GM12878 (cell line): ENCODE data around the gene ANXA3.

Experiments
- CBFB ChIP-seq: IDR thresholded peaks from 2 replicates; pipeline ENCODE4 v1.6.1; 2016; ENCODE audit warnings: antibody characterized with exemption, low read depth
- CTCF ChIP-seq, 3 experiments: IDR thresholded peaks in 2 of 3; conservative IDR thresholded peaks in 1 of 3; 2 replicates each; pipeline ENCODE4 v1.5.1; 2011; ENCODE audit warnings: low read depth in 3 of 3, low read length in 3 of 3, mild to moderate bottlenecking in 3 of 3, control low read depth in 2 of 3, moderate library complexity in 2 of 3, inconsistent platforms in 1 of 3, mixed read lengths in 1 of 3; ENCODE audit not compliant: control insufficient read depth in 2 of 3, insufficient read depth in 1 of 3; ENCODE audit errors: extremely low read depth in 1 of 3
- ESRRA ChIP-seq: IDR thresholded peaks from 2 replicates; pipeline ENCODE4 v1.6.1; 2012; ENCODE audit warnings: mild to moderate bottlenecking, low read length, improper control_type of control experiment
- HDAC6 ChIP-seq: fragments of 200-600 bp; sonication (generic); IDR thresholded peaks from one replicate; pipeline ENCODE4 v1.8.0; 2017; ENCODE audit warnings: antibody characterized with exemption; ENCODE audit not compliant: unreplicated experiment
- MTA2 ChIP-seq: fragments of 450-650 bp; IDR thresholded peaks from 2 replicates; pipeline ENCODE4 v1.6.1; 2016; ENCODE audit warnings: low read depth, mild to moderate bottlenecking, moderate library complexity
- SIX5 ChIP-seq: IDR thresholded peaks from 2 replicates; pipeline ENCODE4 v1.6.1; 2011; ENCODE audit warnings: mild to moderate bottlenecking, low read depth, low read length, moderate library complexity; ENCODE audit not compliant: severe bottlenecking
- ZNF687 ChIP-seq: fragments of 450-650 bp; IDR thresholded peaks from 2 replicates; pipeline ENCODE4 v1.6.1; 2017; ENCODE audit warnings: mild to moderate bottlenecking, moderate library complexity
- ZSCAN29 ChIP-seq: fragments of 450-650 bp; IDR thresholded peaks from 2 replicates; pipeline ENCODE4 v1.6.1; 2017; ENCODE audit warnings: mild to moderate bottlenecking, moderate library complexity
- ZZZ3 ChIP-seq: IDR thresholded peaks from 2 replicates; pipeline ENCODE4 v1.6.1; 2011; ENCODE audit warnings: low read depth; ENCODE audit not compliant: control insufficient read depth, insufficient read length

- no peak for TF ChIP-seq CBFB
- no peak for TF ChIP-seq ZSCAN29
- no peak for TF ChIP-seq CTCF (IDR thresholded peaks at IDR 0.05 in 2 of 3, conservative IDR thresholded peaks at IDR 0.05 in 1 of 3; ENCODE audit: control insufficient read depth in 2 of 3, extremely low read depth in 1 of 3, insufficient read depth in 1 of 3, low read depth in 3 of 3, low read length in 3 of 3)
- TF ChIP-seq MTA2, result no peak
- no peak for TF ChIP-seq HDAC6
- TF ChIP-seq ZZZ3, result no peak
- TF ChIP-seq SIX5, result no peak
- TF ChIP-seq ESRRA, result no peak
- TF ChIP-seq ZNF687, result no peak
Observed at GRCh38 chr4:78534286-78534955, 17.1 kb upstream of the ANXA3 start.
